ENCODE measurements around the gene RPRD2.

DNA sequence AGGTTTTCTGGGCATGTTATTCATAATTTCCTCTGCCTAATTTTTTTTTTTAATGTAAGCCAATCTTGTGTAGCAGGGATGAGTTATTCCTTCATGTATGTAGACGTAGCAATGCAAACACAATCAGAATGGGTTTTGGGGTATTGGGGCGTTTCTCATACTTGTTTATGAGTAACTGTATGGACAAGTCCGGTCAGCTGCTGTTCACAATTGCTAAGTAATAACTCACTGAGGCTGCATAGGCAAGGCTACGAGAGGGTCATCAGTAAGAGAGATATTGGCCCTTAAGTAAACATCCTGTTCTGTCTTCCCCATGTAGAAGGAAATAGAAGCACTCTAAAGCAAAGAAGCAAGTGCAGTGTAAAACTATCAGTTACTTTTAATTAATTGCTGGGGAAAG, 113.8 kb downstream of the RPRD2 start:
- no peak for TF ChIP-seq POLR2AphosphoS5 (IDR thresholded peaks at IDR 0.05; ENCODE audit: low read depth, low read length)
- no peak for TF ChIP-seq POLR2A (IDR thresholded peaks at IDR 0.05; ENCODE audit: low read depth, low read length)
- TF ChIP-seq TAF1 (IDR thresholded peaks at IDR 0.05; ENCODE audit: borderline replicate concordance, low read depth, low read length): no peak
